GM19468 (cell line): ENCODE measurements around the gene CSH2.

Experiments
- ATAC-seq: cut with Tn5 transposase; IDR thresholded peaks from one replicate; pipeline ENCODE4 v1.9.1; 2021; ENCODE audit warnings: mild to moderate bottlenecking, moderate library complexity, moderate number of reproducible peaks; ENCODE audit not compliant: unreplicated experiment; ENCODE audit errors: extremely low read depth

The CSH2 gene

GRCh38 chr17:63837962-63838600, 35.4 kb downstream of the CSH2 start:
- ATAC-seq: no peak

- ATAC-seq: no peak
These were observed 36.0 kb downstream of the CSH2 start for GRCh38 chr17:63837480-63837879.

GRCh38 chr17:63836811-63837210, 36.7 kb downstream of the CSH2 start:
- ATAC-seq: no peak

GRCh38 chr17:63835167-63835720, 38.2 kb downstream of the CSH2 start:
- no peak for ATAC-seq

GRCh38 chr17:63834431-63835166, 38.9 kb downstream of the CSH2 start:
- ATAC-seq: no peak

- no peak for ATAC-seq
These were observed 39.6 kb downstream of the CSH2 start for GRCh38 chr17:63833741-63834373.

GRCh38 chr17:63833026-63833740, 40.3 kb downstream of the CSH2 start:
- no peak for ATAC-seq

- ATAC-seq: no peak
These were observed 41.0 kb downstream of the CSH2 start for GRCh38 chr17:63832455-63832854.

- no peak for ATAC-seq
These were observed 41.5 kb downstream of the CSH2 start for GRCh38 chr17:63832014-63832413.

- no peak for ATAC-seq
These were observed 42.0 kb downstream of the CSH2 start for GRCh38 chr17:63831505-63831904.

GRCh38 chr17:63830904-63831491, 42.5 kb downstream of the CSH2 start:
- no peak for ATAC-seq

- ATAC-seq: no peak
These were observed 43.2 kb downstream of the CSH2 start for GRCh38 chr17:63830278-63830677.

GRCh38 chr17:63828936-63829335, 44.5 kb downstream of the CSH2 start:
- no peak for ATAC-seq

GRCh38 chr17:63827801-63828221, 45.7 kb downstream of the CSH2 start:
- no peak for ATAC-seq

GRCh38 chr17:63827002-63827800, 46.3 kb downstream of the CSH2 start, which contains the start of the genes FTSJ3 and PSMC5:
FTSJ3 (minus strand) TSS chr17:63827663; CDS start chr17:63826902, 761 bp downstream.
PSMC5 (plus strand) TSS chr17:63827431; CDS start chr17:63827491, 60 bp downstream.
- peak; percentile 30 for ATAC-seq

- no peak for ATAC-seq
These were observed 46.9 kb downstream of the CSH2 start for GRCh38 chr17:63826468-63827001.

GRCh38 chr17:63824362-63824761, 49.1 kb downstream of the CSH2 start:
- ATAC-seq: no peak

- no peak for ATAC-seq
These were observed 49.7 kb downstream of the CSH2 start for GRCh38 chr17:63823659-63824331.
